Measurements from ENCODE around the gene ARMC6.

ARMC6 gene

DNA sequence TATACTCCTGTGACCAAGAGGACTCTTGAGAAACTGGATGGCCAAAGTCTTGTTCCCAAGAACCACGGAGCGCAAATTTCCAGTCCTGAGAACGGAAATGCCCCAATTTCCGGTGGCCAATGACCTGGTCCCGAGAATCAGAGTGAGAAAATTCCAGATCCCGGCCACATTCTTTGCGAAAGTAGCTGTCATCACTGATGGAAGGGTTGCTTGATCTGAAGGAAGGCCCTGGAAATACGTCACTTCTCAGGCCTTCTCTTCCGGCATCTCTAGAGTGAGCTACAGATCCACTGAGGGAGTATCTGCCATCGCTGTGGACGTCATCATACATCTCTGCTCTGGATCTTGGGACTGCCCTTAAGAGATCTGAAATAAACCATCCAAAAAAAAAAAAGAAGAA is 7.5 kb upstream of the ARMC6 start:
- Histone ChIP-seq H3K9ac (ENCODE audit: low read length) (no peak overlapping the region), H3K9me3 (ENCODE audit: control insufficient read depth, low read depth, low read length) (no peaks in the 10 kb centered on the region), H3K4me1 (ENCODE audit: control insufficient read depth, low read depth, low read length) (no peaks in the 10 kb centered on the region), H3K4me3 (ENCODE audit: low read length) (no peak overlapping the region), H3K27me3 (ENCODE audit: control insufficient read depth, insufficient read depth, low read length) (no peaks in the 10 kb centered on the region), H3K36me3 (ENCODE audit: control insufficient read depth, low read depth, low read length) (peaks cover 86% of the 10 kb centered on the region), H3K27ac (ENCODE audit: low read length) (no peak overlapping the region)

DNA sequence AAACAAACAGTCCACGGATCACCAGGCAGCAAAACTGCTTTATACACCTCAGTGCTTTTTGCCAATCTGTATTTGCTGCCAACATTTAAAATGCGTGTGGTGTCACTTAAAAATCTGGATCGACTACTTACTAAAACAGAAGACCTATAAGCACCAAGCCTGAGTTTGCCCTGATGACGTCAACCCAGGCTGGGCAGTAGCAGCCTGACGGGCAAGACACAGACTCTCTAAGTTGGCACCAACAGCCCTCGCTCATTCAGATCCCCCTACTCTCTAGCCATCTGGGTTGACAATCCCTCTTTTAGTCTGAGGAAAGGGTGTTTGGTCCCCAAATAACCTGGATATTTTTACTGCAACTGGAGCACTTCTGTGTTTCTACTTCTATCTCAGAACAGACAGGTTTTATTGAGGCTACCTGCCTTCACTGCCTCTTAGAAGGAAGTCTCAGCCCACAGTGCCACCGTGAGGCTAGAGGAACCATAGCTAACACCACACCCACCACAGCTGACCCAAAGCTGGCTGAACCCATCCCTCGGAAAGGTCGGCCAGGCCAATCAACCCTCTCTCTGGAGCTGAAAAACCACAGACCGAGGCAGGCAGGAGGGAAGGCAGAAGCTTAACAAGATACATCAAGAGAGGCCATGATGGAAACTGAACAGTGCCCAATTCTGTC is 7.0 kb upstream of the ARMC6 start:
- Histone ChIP-seq H3K4me1 (ENCODE audit: control insufficient read depth, low read depth, low read length) (no peaks in the 10 kb centered on the region), H3K36me3 (ENCODE audit: control insufficient read depth, low read depth, low read length) (peaks cover 84% of the 10 kb centered on the region), H3K27me3 (ENCODE audit: control insufficient read depth, insufficient read depth, low read length) (no peaks in the 10 kb centered on the region), H3K4me3 (ENCODE audit: low read length) (no peak overlapping the region), H3K27ac (ENCODE audit: low read length) (no peak overlapping the region), H3K9ac (ENCODE audit: low read length) (no peak overlapping the region), H3K9me3 (ENCODE audit: control insufficient read depth, low read depth, low read length) (no peaks in the 10 kb centered on the region)

DNA sequence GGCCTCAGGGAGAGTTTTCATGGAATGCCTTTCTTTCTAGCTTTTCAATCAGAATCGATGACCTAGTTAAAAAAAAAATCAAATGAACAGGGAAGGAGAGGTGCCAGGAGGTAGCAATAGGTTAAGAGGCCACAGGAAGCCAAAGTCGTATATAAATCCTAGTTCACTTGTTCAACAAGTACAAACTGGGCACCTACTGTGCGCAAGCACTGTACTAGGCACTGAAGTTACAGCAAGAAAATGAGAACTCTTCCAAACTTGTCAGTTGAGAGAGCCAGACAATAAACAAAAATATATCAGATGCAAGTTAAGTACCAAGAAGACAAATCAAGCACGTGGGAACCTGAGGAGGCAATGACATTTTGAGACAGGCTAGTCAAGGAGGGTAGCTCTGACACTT is 6.2 kb upstream of the ARMC6 start:
- Histone ChIP-seq H3K4me1 (ENCODE audit: control insufficient read depth, low read depth, low read length) (peaks cover 5% of the 10 kb centered on the region), H3K36me3 (ENCODE audit: control insufficient read depth, low read depth, low read length) (peaks cover 79% of the 10 kb centered on the region), H3K4me3 (ENCODE audit: low read length) (no peak overlapping the region)

DNA sequence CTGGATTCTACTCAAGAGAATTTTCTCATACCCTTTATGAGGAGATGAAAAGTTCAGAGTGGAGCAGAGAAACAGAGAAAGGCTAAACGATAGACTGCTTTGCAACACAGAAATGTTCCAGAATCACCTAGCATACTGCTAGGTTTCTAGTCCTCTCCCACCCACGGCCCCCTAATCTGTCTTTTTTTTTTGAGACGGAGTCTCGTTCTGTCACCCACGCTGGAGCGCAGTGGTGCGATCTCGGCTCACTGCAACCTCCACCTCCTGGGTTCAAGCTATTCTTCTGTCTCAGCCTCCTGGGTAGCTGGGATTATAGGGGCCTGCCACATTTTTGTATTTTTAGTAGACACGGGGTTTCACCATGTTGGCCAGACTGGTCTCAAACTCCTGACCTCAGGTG is 4.9 kb upstream of the ARMC6 start:
- no peaks in the 10 kb centered on the region for H3K9me3 ChIP-seq (ENCODE audit: control insufficient read depth, low read depth, low read length)
- H3K4me1 ChIP-seq (ENCODE audit: control insufficient read depth, low read depth, low read length) = peaks cover 5% of the 10 kb centered on the region
- H3K36me3 ChIP-seq (ENCODE audit: control insufficient read depth, low read depth, low read length) = peaks cover 66% of the 10 kb centered on the region
- H3K27ac ChIP-seq (ENCODE audit: low read length) = no peak overlapping the region
- no peaks in the 10 kb centered on the region for H3K27me3 ChIP-seq (ENCODE audit: control insufficient read depth, insufficient read depth, low read length)
- H3K9ac ChIP-seq (ENCODE audit: low read length) = no peak overlapping the region
- H3K4me3 ChIP-seq (ENCODE audit: low read length) = no peak overlapping the region

More for the DNA sequence above, 6.2 kb upstream of the ARMC6 start:
- no peaks in the 10 kb centered on the region for H3K9me3 ChIP-seq (ENCODE audit: control insufficient read depth, low read depth, low read length)
- H3K27ac ChIP-seq (ENCODE audit: low read length) = no peak overlapping the region
- no peak overlapping the region for H3K9ac ChIP-seq (ENCODE audit: low read length)
- H3K27me3 ChIP-seq (ENCODE audit: control insufficient read depth, insufficient read depth, low read length) = no peaks in the 10 kb centered on the region

DNA sequence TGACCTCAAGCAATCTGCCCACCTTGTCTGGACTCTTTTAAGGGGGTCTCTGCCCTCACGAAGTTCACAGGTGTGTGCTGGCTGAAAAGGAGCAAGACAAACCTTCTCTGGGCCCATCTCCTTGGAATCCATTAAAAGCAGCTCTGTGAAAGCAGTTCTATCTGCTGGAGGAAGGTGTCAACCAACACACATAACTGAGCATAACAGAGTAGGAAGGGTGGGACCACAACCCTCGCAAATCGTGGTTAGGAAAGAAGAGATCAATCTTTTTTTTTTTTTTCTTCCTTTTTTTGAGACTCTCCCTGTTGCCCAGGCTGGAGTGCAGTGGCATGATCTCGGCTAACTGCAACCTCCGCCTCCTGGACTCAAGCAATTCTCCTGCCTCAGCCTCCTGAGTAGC is 1.5 kb upstream of the ARMC6 start:
- peaks cover 33% of the 10 kb centered on the region for H3K36me3 ChIP-seq (ENCODE audit: control insufficient read depth, low read depth, low read length)
- peaks cover 5% of the 10 kb centered on the region for H3K4me1 ChIP-seq (ENCODE audit: control insufficient read depth, low read depth, low read length)
- no peaks in the 10 kb centered on the region for H3K27me3 ChIP-seq (ENCODE audit: control insufficient read depth, insufficient read depth, low read length)
- H3K9me3 ChIP-seq (ENCODE audit: control insufficient read depth, low read depth, low read length) = no peaks in the 10 kb centered on the region
- peak overlapping the region; percentile 94 for H3K4me3 ChIP-seq (ENCODE audit: low read length)
- H3K9ac ChIP-seq (ENCODE audit: low read length) = no peak overlapping the region
- H3K27ac ChIP-seq (ENCODE audit: low read length) = no peak overlapping the region

DNA sequence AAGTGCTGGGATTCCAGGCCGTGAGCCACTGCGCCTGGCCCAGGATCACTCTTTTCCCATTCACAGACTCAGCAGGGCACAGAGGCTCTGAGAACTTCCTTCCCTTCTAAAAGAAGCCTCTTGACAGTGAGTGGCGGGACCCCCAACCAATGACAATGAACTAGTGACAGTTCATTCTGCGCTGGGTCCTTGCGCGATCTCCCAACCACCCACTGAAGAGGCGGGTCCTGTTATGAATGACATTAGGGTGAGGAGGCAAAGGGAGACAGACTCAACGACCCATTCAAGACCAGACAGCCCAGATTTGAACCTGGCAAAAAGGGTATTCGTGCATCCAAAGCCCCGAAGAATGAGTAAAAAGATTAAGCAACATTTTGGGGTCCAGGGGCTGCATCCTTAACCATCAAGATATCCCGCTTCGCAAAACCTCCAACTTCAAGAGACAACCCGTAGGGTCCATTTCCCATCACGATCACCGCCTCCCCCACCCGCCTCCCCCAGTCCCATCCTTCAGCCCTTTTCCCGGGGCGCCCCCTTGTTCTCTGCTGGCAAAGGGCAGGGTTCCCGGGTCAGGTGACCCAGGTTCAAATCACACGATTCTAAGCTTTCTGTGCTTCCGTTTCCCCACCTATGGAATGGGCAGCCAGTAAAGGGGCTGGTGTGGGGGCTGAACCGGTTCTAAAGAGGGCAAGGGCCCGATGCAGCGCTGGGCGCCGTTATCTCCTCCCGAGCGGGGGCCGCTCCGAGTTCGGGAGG is 805 bp upstream of the ARMC6 start:
- Histone ChIP-seq H3K27me3 (ENCODE audit: control insufficient read depth, insufficient read depth, low read length) (no peaks in the 10 kb centered on the region), H3K4me3 (ENCODE audit: low read length) (peak overlapping the region; percentile 94), H3K4me1 (ENCODE audit: control insufficient read depth, low read depth, low read length) (peaks cover 5% of the 10 kb centered on the region), H3K9ac (ENCODE audit: low read length) (peak overlapping the region; percentile 87), H3K27ac (ENCODE audit: low read length) (peak overlapping the region; percentile 68), H3K9me3 (ENCODE audit: control insufficient read depth, low read depth, low read length) (peaks cover under 1% of the 10 kb centered on the region), H3K36me3 (ENCODE audit: control insufficient read depth, low read depth, low read length) (peaks cover 28% of the 10 kb centered on the region)

DNA sequence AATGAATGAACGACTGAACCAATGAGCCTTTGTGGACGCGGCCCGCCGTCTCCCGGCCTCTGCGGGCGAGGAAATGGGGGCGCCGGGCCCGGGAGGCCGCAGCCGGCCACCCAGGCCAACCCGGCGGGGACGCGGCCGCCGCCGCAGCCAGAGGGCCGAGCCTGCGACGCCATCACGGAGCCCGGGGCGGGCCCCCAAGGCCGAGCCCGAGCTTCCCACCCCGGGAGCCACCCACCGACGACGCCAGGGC is 302 bp upstream of the ARMC6 start:
- Histone ChIP-seq H3K4me3 (ENCODE audit: low read length) (peak overlapping the region; percentile 94), H3K27ac (ENCODE audit: low read length) (peak overlapping the region; percentile 68), H3K27me3 (ENCODE audit: control insufficient read depth, insufficient read depth, low read length) (no peaks in the 10 kb centered on the region), H3K9me3 (ENCODE audit: control insufficient read depth, low read depth, low read length) (peaks cover 4% of the 10 kb centered on the region), H3K36me3 (ENCODE audit: control insufficient read depth, low read depth, low read length) (peaks cover 26% of the 10 kb centered on the region), H3K9ac (ENCODE audit: low read length) (peak overlapping the region; percentile 87), H3K4me1 (ENCODE audit: control insufficient read depth, low read depth, low read length) (peaks cover 5% of the 10 kb centered on the region)

DNA sequence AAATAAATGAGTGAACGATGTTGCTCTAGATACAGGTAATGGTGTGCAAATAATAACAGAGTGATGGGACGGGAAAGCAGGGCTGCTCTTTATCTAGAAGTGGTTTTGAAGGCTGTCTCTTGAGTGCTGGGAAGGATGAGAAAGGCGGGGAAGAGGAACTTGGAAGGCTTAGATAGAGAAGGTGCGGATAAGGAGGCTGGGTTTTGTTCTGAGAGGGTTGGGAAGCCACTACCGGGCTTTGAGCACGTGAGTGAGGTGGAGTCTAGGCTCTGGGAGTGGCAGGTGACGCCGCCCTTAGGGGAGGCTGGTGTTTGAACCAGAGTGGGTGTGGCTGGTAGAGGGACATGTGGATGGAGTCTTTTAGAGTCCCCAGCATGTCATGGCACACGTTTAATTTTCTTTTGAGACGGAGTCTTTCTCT is 811 bp downstream of the ARMC6 start:
- Histone ChIP-seq H3K27me3 (ENCODE audit: control insufficient read depth, insufficient read depth, low read length) (no peaks in the 10 kb centered on the region), H3K4me3 (ENCODE audit: low read length) (peak overlapping the region; percentile 94), H3K4me1 (ENCODE audit: control insufficient read depth, low read depth, low read length) (peaks cover 5% of the 10 kb centered on the region), H3K9me3 (ENCODE audit: control insufficient read depth, low read depth, low read length) (peaks cover 4% of the 10 kb centered on the region), H3K9ac (ENCODE audit: low read length) (peak overlapping the region; percentile 87), H3K27ac (ENCODE audit: low read length) (peak overlapping the region; percentile 56), H3K36me3 (ENCODE audit: control insufficient read depth, low read depth, low read length) (peaks cover 17% of the 10 kb centered on the region)

DNA sequence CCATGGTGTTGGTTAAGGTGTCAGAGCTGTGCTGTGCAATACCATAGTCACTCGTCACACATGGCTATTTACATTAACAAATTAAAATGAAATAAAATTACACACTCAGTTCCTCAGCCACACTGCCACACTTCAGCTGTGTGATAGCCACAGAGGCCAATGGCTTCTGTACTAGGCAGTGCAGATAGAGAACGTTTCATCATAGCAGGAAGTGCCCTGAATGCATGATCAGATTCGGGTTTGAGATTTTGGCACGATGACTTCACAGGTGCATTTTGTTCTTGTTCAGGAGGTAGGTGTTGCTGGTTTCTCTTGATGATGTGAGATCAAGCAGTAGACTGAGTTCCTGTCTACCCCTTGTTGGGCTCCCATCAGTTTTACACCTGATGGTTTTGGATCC is 6.5 kb downstream of the ARMC6 start:
- peaks cover 4% of the 10 kb centered on the region for H3K9me3 ChIP-seq (ENCODE audit: control insufficient read depth, low read depth, low read length)
- no peak overlapping the region for H3K4me3 ChIP-seq (ENCODE audit: low read length)
- H3K4me1 ChIP-seq (ENCODE audit: control insufficient read depth, low read depth, low read length) = no peaks in the 10 kb centered on the region
- no peaks in the 10 kb centered on the region for H3K27me3 ChIP-seq (ENCODE audit: control insufficient read depth, insufficient read depth, low read length)
- H3K27ac ChIP-seq (ENCODE audit: low read length) = no peak overlapping the region
- no peak overlapping the region for H3K9ac ChIP-seq (ENCODE audit: low read length)
- H3K36me3 ChIP-seq (ENCODE audit: control insufficient read depth, low read depth, low read length) = peaks cover 22% of the 10 kb centered on the region

DNA sequence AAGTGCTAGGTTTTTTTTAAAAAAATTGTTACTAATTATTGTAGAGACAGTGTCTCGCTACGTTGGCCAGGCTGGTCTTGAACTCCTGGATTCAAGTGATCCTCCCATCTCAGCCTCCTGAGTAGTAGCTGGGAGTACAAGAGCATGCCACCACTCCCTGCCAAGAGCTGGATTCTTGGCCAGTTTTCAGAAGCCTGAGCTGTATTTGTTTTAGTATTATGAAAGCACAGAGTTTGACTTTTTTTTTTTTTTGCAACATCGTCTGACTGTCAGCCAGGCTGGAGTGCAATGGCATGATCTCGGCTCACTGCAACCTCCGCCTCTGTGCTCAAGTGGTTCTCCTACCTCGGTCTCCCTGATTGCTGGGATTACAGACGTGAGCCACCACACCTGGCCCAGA is 7.0 kb downstream of the ARMC6 start:
- H3K9ac ChIP-seq (ENCODE audit: low read length) = no peak overlapping the region
- no peaks in the 10 kb centered on the region for H3K4me1 ChIP-seq (ENCODE audit: control insufficient read depth, low read depth, low read length)
- no peak overlapping the region for H3K4me3 ChIP-seq (ENCODE audit: low read length)
- H3K27me3 ChIP-seq (ENCODE audit: control insufficient read depth, insufficient read depth, low read length) = no peaks in the 10 kb centered on the region
- peaks cover 22% of the 10 kb centered on the region for H3K36me3 ChIP-seq (ENCODE audit: control insufficient read depth, low read depth, low read length)
- H3K9me3 ChIP-seq (ENCODE audit: control insufficient read depth, low read depth, low read length) = peaks cover 4% of the 10 kb centered on the region
- no peak overlapping the region for H3K27ac ChIP-seq (ENCODE audit: low read length)

DNA sequence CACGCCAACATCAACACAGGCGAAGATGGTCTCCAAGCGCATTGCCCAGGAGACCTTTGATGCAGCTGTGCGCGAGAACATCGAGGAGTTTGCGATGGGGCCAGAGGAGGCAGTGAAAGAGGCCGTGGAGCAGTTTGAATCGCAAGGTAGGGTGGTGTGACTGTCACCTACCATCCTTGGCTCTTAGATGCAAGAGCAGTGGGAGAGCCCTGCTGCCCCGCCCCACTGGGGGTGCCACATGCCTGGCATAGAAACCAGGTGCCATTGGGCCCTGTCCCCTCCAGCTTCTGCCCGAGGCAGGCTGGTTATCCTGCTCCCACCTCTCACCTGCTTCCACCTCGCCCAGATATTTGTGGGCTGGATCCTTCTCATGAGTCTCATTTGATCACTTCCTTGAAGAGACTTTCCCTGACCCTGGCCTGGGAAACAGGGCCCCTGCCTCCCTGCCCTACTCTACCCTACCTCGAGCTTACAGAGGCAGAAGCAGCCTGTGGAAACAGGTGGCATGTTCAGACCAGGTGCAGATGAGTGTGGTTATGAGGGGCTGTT is 9.4 kb downstream of the ARMC6 start:
- Histone ChIP-seq H3K9me3 (ENCODE audit: control insufficient read depth, low read depth, low read length) (peaks cover 2% of the 10 kb centered on the region), H3K9ac (ENCODE audit: low read length) (no peak overlapping the region), H3K27me3 (ENCODE audit: control insufficient read depth, insufficient read depth, low read length) (no peaks in the 10 kb centered on the region), H3K36me3 (ENCODE audit: control insufficient read depth, low read depth, low read length) (peaks cover 24% of the 10 kb centered on the region), H3K4me3 (ENCODE audit: low read length) (no peak overlapping the region), H3K4me1 (ENCODE audit: control insufficient read depth, low read depth, low read length) (no peaks in the 10 kb centered on the region), H3K27ac (ENCODE audit: low read length) (no peak overlapping the region)

DNA sequence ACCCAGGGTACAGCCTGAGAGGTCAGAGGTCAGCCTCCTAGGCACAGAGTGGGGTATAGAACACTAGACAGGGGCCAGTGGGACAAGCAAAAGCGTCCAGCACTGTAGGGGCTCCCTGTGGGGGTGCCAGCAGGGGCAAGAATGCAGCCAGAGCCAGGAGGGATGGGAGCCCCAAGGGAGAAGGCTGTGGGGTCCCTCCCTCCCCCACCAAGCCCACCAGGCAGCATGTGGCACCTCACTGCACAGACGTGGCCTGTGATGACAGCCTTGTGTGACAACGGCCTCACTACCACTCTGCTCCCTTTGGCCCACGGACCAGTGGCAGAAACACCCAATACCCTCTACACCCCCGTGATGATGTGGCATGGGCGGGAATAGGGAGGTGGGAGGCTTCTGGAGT is 10.1 kb downstream of the ARMC6 start:
- Histone ChIP-seq H3K4me3 (ENCODE audit: low read length) (no peak overlapping the region), H3K36me3 (ENCODE audit: control insufficient read depth, low read depth, low read length) (peaks cover 23% of the 10 kb centered on the region), H3K9ac (ENCODE audit: low read length) (no peak overlapping the region), H3K27me3 (ENCODE audit: control insufficient read depth, insufficient read depth, low read length) (no peaks in the 10 kb centered on the region), H3K27ac (ENCODE audit: low read length) (no peak overlapping the region), H3K4me1 (ENCODE audit: control insufficient read depth, low read depth, low read length) (no peaks in the 10 kb centered on the region), H3K9me3 (ENCODE audit: control insufficient read depth, low read depth, low read length) (no peaks in the 10 kb centered on the region)
